HG03521 (cell line): ENCODE data around the gene RTF1.
"Not testable (repeated sequence)": the region's sequence is repeated elsewhere in the genome, so short reads cannot be mapped to it uniquely, and the experiment has no call there.

ENCODE experiments used
- ATAC-seq: cut with Tn5 transposase; IDR thresholded peaks from one replicate; pipeline ENCODE4 v1.9.1; 2021; ENCODE audit warnings: mild to moderate bottlenecking, moderate library complexity; ENCODE audit not compliant: unreplicated experiment

Gene RTF1

GRCh38 chr15:41416742-41417417 is at the start of gene RTF1:
Gene RTF1 (plus strand): TSS chr15:41417095. CDS start chr15:41417116, 21 bp downstream.
- peak; percentile 83 for ATAC-seq

- ATAC-seq = no peak
Measured at GRCh38 chr15:41367418-41367817, 49.5 kb upstream of the RTF1 start.

GRCh38 chr15:41377978-41378377 is 38.9 kb upstream of the RTF1 start:
- ATAC-seq = no peak

- not testable (repeated sequence) for ATAC-seq
Measured at GRCh38 chr15:41383974-41384749, 32.7 kb upstream of the RTF1 start.

- no peak for ATAC-seq
Measured at GRCh38 chr15:41387646-41388045, 29.2 kb upstream of the RTF1 start.

GRCh38 chr15:41392659-41393058 is 24.2 kb upstream of the RTF1 start:
- ATAC-seq = no peak

GRCh38 chr15:41394924-41395323 is 22.0 kb upstream of the RTF1 start:
- no peak for ATAC-seq

GRCh38 chr15:41396111-41396510 is 20.8 kb upstream of the RTF1 start:
- no peak for ATAC-seq

- ATAC-seq = peak; percentile 9
Measured at GRCh38 chr15:41401904-41402267, 15.0 kb upstream of the RTF1 start.

GRCh38 chr15:41407341-41407740 is 9.6 kb upstream of the RTF1 start:
- ATAC-seq = no peak

GRCh38 chr15:41408234-41408641 is 8.7 kb upstream of the RTF1 start:
- ATAC-seq = no peak

GRCh38 chr15:41411031-41411430 is 5.9 kb upstream of the RTF1 start:
- ATAC-seq = no peak

- ATAC-seq = no peak
Measured at GRCh38 chr15:41411441-41411840, 5.5 kb upstream of the RTF1 start.

GRCh38 chr15:41416128-41416741 is 660 bp upstream of the RTF1 start:
- ATAC-seq = no peak

GRCh38 chr15:41417418-41418195 is 712 bp downstream of the RTF1 start:
- ATAC-seq = peak; percentile 32

GRCh38 chr15:41423979-41424659 is 7.2 kb downstream of the RTF1 start:
- ATAC-seq = peak; percentile 69

- ATAC-seq = no peak
Measured at GRCh38 chr15:41424809-41425208, 7.9 kb downstream of the RTF1 start.

GRCh38 chr15:41425907-41426306 is 9.0 kb downstream of the RTF1 start:
- not testable (repeated sequence) for ATAC-seq

- ATAC-seq = peak; percentile 79
Measured at GRCh38 chr15:41429003-41429890, 12.4 kb downstream of the RTF1 start.
